GM11168 (cell line): ENCODE measurements around the gene SLC27A3.
"Not testable (repeated sequence)": the region's sequence is repeated elsewhere in the genome, so short reads cannot be mapped to it uniquely, and the experiment has no call there.

ENCODE experiments used
- in situ Hi-C: fragments of 300-500 bp; cut with MboI; formaldehyde crosslinking; loops from one replicate; pipeline ENCODE4 v1.12.0; 2022; ENCODE audit warnings: low sequenced_read_pairs; ENCODE audit not compliant: unreplicated experiment

Gene SLC27A3

GRCh38 chr1:153778824-153779519, 3.8 kb downstream of the SLC27A3 start:
- in situ Hi-C loops = no loop called here

GRCh38 chr1:153779781-153780541, 4.8 kb downstream of the SLC27A3 start:
- in situ Hi-C loops = no loop called here

- in situ Hi-C loops = no loop called here
Observed at GRCh38 chr1:153780551-153780950, 5.3 kb downstream of the SLC27A3 start.

GRCh38 chr1:153782648-153783047, 7.4 kb downstream of the SLC27A3 start:
- in situ Hi-C loops = not testable (repeated sequence)

GRCh38 chr1:153783233-153784190, 8.3 kb downstream of the SLC27A3 start:
- in situ Hi-C loops = no loop called here

GRCh38 chr1:153786038-153786790, 11.0 kb downstream of the SLC27A3 start:
- in situ Hi-C loops = no loop called here

- in situ Hi-C loops = loop anchor here (10.0 kb wide), 1 partner anchor 175 kb away; the partner anchor contains the start of genes CREB3L4 and SLC39A1
Observed at GRCh38 chr1:153789478-153790034, 14.3 kb downstream of the SLC27A3 start.

GRCh38 chr1:153790313-153790965, 15.2 kb downstream of the SLC27A3 start:
- in situ Hi-C loops = loop anchor here (10.0 kb wide), 1 partner anchor 174 kb away; the partner anchor contains the start of genes CREB3L4 and SLC39A1

- in situ Hi-C loops = loop anchor here (10.0 kb wide), 1 partner anchor 174 kb away; the partner anchor contains the start of genes CREB3L4 and SLC39A1
Observed at GRCh38 chr1:153790966-153791647, 15.9 kb downstream of the SLC27A3 start.

- in situ Hi-C loops = loop anchor here (10.0 kb wide), 1 partner anchor 173 kb away; the partner anchor contains the start of genes CREB3L4 and SLC39A1
Observed at GRCh38 chr1:153791648-153792253, 16.5 kb downstream of the SLC27A3 start.

- in situ Hi-C loops = loop anchor here (10.0 kb wide), 1 partner anchor 172 kb away; the partner anchor contains the start of genes CREB3L4 and SLC39A1
Observed at GRCh38 chr1:153792631-153793041, 17.4 kb downstream of the SLC27A3 start.

GRCh38 chr1:153793261-153793972, 18.2 kb downstream of the SLC27A3 start:
- in situ Hi-C loops = loop anchor here (10.0 kb wide), 1 partner anchor 171 kb away; the partner anchor contains the start of genes CREB3L4 and SLC39A1

GRCh38 chr1:153793973-153794615, 18.9 kb downstream of the SLC27A3 start:
- in situ Hi-C loops = loop anchor here (10.0 kb wide), 1 partner anchor 171 kb away; the partner anchor contains the start of genes CREB3L4 and SLC39A1

- in situ Hi-C loops = loop anchor here (5.0 to 10.0 kb wide), 2 partner anchors 128 to 170 kb away; partner anchors contain the start of genes CREB3L4, GATAD2B and SLC39A1
Observed at GRCh38 chr1:153794624-153795329, 19.6 kb downstream of the SLC27A3 start.

- in situ Hi-C loops = loop anchor here (5.0 to 10.0 kb wide), 2 partner anchors 127 to 169 kb away; partner anchors contain the start of genes CREB3L4, GATAD2B and SLC39A1
Observed at GRCh38 chr1:153795330-153795837, 20.2 kb downstream of the SLC27A3 start.
